ENCODE results near the gene SMYD2. TPM values are rescaled to one million over a fixed set of nuclear protein-coding genes. Genes with fewer than 3 reads are reported as not detected.

SMYD2 gene
- total RNA-seq, 2 donors from 2014 or later: 18.4 to 18.5 TPM

DNA sequence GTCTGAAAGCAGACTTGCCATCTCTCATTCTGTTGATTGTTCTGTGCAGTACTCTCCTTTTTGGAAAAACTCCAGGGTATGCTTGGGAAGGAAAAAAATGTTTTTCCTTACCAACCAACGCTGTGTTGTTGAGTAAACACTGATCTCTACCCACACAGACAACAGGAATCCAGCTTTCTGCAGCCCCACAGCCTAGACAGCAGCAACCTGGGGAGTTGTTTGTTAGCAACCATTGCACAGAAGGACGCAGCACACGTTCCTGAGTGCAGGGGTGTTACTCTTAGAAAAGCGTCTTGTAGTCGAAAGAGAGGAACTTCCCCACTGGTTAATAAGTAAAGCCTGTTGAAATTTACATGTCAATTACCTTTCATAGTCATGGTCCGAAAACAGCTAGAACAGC is 56.6 kb downstream of the SMYD2 start:
- no peak overlapping the region for H3K4me3 ChIP-seq
- no peaks in the 10 kb centered on the region for H3K27me3 ChIP-seq
- no peaks in the 10 kb centered on the region for H3K9me3 ChIP-seq
- 47 to 57% methylated on average over 6 of the region's 6 CpGs for WGBS, 2 donors
- no peak for TF ChIP-seq POLR2A (IDR thresholded peaks at IDR 0.05)
- TF ChIP-seq, protein P1, sequence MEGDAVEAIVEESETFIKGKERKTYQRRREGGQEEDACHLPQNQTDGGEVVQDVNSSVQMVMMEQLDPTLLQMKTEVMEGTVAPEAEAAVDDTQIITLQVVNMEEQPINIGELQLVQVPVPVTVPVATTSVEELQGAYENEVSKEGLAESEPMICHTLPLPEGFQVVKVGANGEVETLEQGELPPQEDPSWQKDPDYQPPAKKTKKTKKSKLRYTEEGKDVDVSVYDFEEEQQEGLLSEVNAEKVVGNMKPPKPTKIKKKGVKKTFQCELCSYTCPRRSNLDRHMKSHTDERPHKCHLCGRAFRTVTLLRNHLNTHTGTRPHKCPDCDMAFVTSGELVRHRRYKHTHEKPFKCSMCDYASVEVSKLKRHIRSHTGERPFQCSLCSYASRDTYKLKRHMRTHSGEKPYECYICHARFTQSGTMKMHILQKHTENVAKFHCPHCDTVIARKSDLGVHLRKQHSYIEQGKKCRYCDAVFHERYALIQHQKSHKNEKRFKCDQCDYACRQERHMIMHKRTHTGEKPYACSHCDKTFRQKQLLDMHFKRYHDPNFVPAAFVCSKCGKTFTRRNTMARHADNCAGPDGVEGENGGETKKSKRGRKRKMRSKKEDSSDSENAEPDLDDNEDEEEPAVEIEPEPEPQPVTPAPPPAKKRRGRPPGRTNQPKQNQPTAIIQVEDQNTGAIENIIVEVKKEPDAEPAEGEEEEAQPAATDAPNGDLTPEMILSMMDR (IDR thresholded peaks at IDR 0.05): no peak
- peaks cover 0 to 6% of the 10 kb centered on the region in 2 donors for H3K36me3 ChIP-seq (replicated peaks in 1 of 2; ENCODE audit: insufficient read depth in 1 of 2, low read depth in 2 of 2)
- no peak overlapping the region for H3K27ac ChIP-seq
- intact Hi-C loops (cut with DNase I): loop anchor here (10.0 kb wide), 1 partner anchor 247 kb away; no protein-coding TSS in a partner anchor
- ATAC-seq (peak; percentile 59), DNase-seq (peak in 1 of 4 donors; percentile 22)
- no peaks in the 10 kb centered on the region for H3K4me1 ChIP-seq

- H3K36me3 ChIP-seq (replicated peaks in 1 of 2; ENCODE audit: insufficient read depth in 1 of 2, low read depth in 2 of 2): peaks cover 0 to 6% of the 10 kb centered on the region in 2 donors
- no peaks in the 10 kb centered on the region for H3K27me3 ChIP-seq
- no peak for DNase-seq
- intact Hi-C loops (cut with DNase I): loop anchor here (10.0 kb wide), 1 partner anchor 247 kb away; no protein-coding TSS in a partner anchor
- TF ChIP-seq POLR2A (IDR thresholded peaks at IDR 0.05): no peak
- TF ChIP-seq, protein P1 (IDR thresholded peaks at IDR 0.05): no peak
- no peaks in the 10 kb centered on the region for H3K4me1 ChIP-seq
- H3K9me3 ChIP-seq: no peaks in the 10 kb centered on the region
- 76% methylated on average over 4 of the region's 4 CpGs for WGBS, 2 donors
- H3K4me3 ChIP-seq: no peak overlapping the region
- ATAC-seq: no peak
- no peak overlapping the region for H3K27ac ChIP-seq
Measured at GRCh38 chr1:214338212-214338611, 57.3 kb downstream of the SMYD2 start.

GRCh38 chr1:214341459-214341858 is 60.5 kb downstream of the SMYD2 start:
- Histone ChIP-seq H3K36me3 (replicated peaks in 1 of 2; ENCODE audit: insufficient read depth in 1 of 2, low read depth in 2 of 2) (no peaks in the 10 kb centered on the region), H3K4me1 (no peaks in the 10 kb centered on the region), H3K4me3 (no peak overlapping the region), H3K9me3 (no peaks in the 10 kb centered on the region), H3K27ac (no peak overlapping the region), H3K27me3 (no peaks in the 10 kb centered on the region)
- TF ChIP-seq POLR2A (IDR thresholded peaks at IDR 0.05): no peak
- TF ChIP-seq, protein P1 (IDR thresholded peaks at IDR 0.05): no peak
- DNase-seq: no peak
- 73 to 79% methylated on average over 3 of the region's 3 CpGs for WGBS, 2 donors
- intact Hi-C loops (cut with DNase I): no loop called here
- ATAC-seq: peak; percentile 34

DNA sequence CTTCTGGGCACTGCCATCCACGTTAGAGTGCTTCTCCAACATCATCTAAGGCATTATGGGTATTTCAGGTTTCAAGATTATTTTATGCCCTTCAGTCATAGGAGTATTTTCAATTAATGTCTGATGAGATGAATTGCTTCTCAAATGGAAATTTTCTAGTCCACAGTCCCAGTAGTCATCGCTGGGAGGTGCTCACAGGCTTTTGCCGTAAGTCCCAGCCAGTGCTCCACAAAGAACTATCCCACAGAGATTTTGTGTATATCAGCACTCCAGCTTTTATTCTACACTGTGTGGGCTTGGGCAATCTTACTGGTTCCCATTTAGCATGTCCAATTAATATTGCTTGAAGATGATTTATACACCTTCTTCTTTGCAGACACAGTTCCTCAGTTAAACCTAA is 61.0 kb downstream of the SMYD2 start:
- Histone ChIP-seq H3K27ac (no peak overlapping the region), H3K9me3 (no peaks in the 10 kb centered on the region), H3K36me3 (replicated peaks in 1 of 2; ENCODE audit: insufficient read depth in 1 of 2, low read depth in 2 of 2) (no peaks in the 10 kb centered on the region), H3K4me1 (no peaks in the 10 kb centered on the region), H3K4me3 (no peak overlapping the region), H3K27me3 (no peaks in the 10 kb centered on the region)
- DNase-seq: no peak
- intact Hi-C loops (cut with DNase I): no loop called here
- TF ChIP-seq, protein P1 (IDR thresholded peaks at IDR 0.05): no peak
- ATAC-seq: no peak
- 74 to 77% methylated on average over 3 of the region's 3 CpGs for WGBS, 2 donors

GRCh38 chr1:214342525-214342924 is 61.6 kb downstream of the SMYD2 start:
- H3K9me3 ChIP-seq: no peaks in the 10 kb centered on the region
- no peak for TF ChIP-seq POLR2A (IDR thresholded peaks at IDR 0.05)
- DNase-seq: no peak
- intact Hi-C loops (cut with DNase I): no loop called here
- ATAC-seq: no peak
- no peaks in the 10 kb centered on the region for H3K27me3 ChIP-seq
- H3K36me3 ChIP-seq (replicated peaks in 1 of 2; ENCODE audit: insufficient read depth in 1 of 2, low read depth in 2 of 2): no peaks in the 10 kb centered on the region
- no peak overlapping the region for H3K4me3 ChIP-seq
- H3K4me1 ChIP-seq: no peaks in the 10 kb centered on the region
- no peak overlapping the region for H3K27ac ChIP-seq

All from body of pancreas (tissue), 4 donors.